ENCODE measurements around the gene VRK1.
"Not testable (repeated sequence)": the region's sequence is repeated elsewhere in the genome, so short reads cannot be mapped to it uniquely, and the experiment has no call there.

The VRK1 gene, protein sequence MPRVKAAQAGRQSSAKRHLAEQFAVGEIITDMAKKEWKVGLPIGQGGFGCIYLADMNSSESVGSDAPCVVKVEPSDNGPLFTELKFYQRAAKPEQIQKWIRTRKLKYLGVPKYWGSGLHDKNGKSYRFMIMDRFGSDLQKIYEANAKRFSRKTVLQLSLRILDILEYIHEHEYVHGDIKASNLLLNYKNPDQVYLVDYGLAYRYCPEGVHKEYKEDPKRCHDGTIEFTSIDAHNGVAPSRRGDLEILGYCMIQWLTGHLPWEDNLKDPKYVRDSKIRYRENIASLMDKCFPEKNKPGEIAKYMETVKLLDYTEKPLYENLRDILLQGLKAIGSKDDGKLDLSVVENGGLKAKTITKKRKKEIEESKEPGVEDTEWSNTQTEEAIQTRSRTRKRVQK

DNA sequence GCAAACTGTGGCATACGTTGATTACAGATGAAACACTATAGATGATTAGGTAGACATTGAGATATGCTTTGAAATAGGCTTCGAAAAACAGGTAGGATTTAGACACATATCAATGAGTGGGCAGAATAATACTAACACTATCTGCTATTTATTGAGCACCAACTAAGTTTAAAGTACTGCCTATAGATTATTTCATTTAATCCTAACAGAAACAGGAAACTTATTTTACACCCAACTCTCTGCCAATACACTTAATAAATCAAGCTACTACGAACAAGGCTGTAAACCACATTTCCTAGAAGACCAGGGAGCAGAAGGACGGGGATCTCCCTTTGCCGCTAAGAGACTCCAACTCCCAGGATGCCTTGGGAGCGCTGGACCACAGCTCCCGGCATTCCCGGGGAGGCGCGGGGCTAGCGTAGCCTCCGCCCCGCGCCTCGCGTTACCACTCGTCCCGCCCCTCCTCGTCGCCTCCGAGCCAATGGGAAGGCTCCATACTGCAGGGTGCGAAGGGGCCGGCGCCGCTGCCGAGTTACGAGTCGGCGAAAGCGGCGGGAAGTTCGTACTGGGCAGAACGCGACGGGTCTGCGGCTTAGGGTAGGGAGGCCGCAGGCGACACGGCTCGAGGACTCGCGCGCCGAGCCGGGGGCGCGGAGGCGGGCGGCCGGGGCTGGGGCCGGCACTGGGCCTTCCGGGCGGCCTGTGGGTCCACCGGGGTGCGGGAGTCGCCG lies at the start of gene VRK1:
TSS of gene VRK1 (plus strand) at position 532 of the 731 bp plus-strand sequence. CDS start 36,090 bp downstream, outside the sequence.
- DNase-seq (ENCODE audit: low spot score) = peak; percentile 93

DNA sequence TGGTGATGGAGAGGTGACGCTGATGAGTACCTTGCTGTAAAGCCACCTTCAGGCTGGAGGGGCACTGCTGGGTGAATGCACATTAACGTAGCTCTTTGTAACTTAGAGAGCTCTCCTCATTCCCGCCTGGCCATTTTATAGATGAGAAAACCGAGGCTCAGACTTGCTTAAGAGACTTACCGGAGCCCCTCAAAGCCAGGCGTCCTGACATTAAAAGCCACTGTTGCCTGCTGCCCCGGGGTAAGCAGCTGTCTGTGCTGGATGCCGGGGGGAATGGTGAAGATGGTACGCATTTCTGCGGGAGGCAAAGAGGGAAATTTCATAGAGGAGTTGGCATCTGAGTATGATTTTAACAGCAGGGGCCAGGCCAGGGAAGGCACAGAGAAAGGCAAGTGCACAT lies 49.6 kb upstream of the VRK1 start:
- DNase-seq (ENCODE audit: low spot score) = no peak

DNA sequence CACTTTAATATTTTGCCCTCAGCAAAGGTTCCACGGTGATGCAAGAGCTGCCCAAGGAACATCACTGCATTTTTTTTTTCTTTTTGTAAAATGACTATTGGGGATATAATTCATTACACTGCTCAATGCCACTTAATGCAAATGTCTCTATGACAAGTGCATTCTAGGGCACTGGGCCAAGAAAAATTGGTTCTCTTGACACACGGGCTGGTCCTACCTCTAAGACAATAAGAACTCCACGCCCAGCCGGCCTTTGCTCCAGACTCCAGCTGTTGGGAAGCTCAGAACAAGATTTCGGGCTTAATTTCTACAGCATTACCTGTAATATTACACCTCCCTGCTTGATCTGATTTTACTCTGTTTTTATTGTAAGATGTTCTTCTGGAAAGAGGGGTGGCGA lies 48.8 kb upstream of the VRK1 start:
- DNase-seq (ENCODE audit: low spot score) = no peak

DNA sequence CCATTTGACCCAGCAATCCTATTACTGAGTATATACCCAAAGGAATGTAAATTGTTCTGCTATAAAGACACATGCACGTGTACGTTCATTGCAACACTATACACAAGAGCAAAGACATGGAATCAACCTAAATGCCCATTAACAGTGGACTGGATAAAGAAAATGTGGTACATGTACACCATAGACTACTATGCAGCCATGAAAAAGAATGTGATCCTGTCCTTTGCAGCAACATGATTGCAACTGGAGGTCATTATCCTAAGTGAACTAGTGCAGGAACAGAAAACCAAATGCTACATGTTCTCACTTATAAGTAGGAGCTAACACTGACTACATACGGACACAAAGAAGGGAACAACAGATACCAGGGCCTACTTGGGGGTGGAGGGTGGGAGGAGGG lies 45.7 kb upstream of the VRK1 start:
- DNase-seq (ENCODE audit: low spot score) = no peak

DNA sequence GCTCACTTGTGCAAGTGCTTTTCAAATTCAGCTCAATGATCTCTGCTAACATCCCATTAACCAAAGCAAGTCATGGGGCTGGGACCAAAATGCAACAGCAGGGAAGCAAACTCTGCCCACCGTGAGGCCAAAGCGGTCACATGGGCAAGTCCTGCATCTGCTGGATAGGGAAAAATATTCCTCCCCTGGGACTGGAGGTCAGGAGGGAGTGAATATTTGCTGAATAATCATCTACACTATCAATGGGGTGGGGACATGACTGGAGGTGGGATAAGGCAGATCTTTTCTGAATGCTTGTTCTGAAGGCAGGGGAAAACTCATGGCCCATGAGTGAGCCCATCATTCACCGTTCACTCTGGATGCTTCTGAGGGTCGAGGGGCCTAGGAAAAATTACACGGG lies 45.1 kb upstream of the VRK1 start:
- no peak for DNase-seq (ENCODE audit: low spot score)

DNA sequence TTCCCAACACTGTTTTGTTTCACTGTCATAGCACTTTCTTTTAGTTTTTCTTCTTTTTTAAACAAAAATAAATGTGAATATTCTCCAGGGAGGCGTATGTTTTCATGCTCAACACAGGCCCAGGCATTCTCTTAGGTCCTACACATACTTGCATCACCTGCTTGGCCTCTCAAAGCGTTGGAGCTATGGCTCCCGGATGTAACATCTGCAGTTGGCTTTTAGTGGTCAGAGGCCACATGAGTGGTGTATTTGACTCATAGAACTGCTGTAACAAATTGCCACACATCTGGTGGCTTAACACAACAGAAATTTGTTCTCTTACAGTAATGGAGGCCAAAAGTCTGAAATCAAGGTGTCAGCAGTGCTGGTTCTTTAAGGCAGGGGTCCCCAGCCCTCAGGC lies 44.6 kb upstream of the VRK1 start:
- no peak for DNase-seq (ENCODE audit: low spot score)

DNA sequence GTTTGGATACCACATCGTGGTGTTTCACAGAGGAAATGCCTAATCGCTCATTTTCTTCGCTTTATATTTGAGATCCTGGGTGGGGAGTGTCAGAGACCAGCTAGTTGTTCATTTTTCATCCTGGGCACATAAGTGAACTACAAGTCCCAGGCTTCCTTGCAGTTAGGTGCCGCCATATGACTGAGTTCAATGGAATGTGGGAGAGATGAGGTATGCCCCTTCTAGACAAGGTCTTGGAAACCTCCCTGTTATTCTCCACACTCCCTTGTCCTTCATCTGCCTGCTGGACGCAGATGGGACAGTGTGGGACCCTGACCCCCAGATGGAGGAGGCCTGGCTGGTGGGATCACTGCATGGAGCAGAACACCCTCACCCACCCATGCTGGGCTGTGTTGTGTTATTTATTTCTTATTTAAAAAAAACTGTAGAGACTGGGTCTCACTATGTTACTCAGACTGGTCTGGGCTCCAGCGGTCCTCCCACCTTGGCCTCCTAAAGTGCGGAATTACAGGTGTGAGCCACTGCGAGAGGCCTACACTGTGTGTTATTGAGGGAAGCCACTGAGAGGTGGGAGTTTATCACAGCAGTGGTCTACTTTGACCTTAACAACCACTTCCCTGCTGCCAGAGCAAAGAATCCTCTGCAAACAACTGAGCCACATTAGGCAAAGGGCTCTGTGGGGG lies 42.9 kb upstream of the VRK1 start:
- DNase-seq (ENCODE audit: low spot score) = no peak

DNA sequence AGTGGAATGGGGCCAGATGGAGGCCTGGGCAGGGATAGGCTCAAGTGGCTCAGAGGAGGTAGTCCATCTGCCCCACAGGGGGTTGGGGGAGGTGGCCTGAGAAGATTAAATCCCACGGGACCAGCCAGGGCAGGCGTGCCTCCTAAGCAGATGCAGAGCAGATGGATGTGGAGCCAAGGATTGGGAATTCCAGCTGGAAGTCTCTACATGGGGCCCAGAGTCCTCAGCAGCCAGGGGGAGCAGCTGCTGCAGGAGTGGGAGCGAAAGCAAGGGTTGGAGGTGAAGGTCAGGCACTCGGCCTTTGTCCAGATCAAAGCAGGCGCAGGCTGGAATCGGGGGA lies 42.4 kb upstream of the VRK1 start:
- DNase-seq (ENCODE audit: low spot score) = no peak

DNA sequence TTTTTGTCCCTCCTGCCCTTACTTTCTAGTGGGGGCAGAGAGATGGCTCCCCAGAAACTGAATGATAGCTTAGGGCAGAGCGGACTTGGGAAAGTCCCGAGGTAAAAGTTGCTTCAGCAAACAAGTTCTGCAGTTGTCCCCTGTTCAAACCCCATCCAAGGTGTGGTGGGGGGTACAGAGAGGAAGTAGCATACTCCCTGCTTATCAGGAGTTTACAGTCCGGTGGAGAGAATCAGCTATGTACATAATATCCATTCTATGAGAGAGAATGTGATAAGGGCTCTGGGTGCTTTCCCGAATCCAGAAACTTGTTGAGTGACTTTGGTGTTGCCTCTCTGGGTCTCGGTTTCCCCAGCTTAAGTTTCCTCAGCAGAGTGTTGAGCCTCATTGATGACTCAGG lies 40.4 kb upstream of the VRK1 start:
- DNase-seq (ENCODE audit: low spot score) = no peak

DNA sequence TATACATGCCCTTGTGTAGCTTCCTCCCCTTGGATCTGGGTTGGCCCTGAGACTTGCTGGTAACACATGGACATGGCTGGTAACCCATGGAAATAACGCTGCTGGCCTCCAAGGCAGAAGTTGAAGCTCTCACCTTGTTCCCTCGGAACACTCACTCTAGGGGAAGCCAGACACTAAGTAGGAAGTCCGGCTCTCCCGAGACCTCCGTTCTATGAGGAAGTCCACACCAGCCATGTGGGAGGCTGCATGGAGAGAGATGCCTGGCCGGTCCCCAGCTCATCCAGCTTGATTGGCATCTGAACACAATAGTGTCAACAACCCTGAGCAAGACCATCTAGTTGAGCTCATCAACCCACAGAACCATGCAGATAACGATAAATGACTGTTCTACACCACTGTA lies 39.7 kb upstream of the VRK1 start:
- DNase-seq (ENCODE audit: low spot score) = no peak

DNA sequence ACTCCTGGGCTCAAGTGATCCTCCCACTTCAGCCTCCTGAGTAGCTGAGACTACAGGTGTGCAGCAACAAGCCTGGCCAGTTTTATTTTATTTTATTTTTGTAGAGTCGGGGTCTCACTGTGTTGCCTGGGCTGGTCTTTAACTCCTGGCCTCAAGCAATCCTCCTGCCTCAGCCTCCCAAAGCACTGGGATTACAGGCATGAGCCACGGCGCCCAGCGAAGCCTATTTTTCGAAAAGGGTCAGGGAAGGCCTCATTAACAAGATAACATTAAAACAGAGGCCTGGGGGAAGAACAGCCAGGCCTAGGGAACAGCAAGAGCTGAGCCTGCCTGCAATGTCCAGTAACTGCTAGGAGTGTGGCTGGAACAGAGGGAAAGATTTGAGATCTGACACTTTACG lies 36.1 kb upstream of the VRK1 start:
- DNase-seq (ENCODE audit: low spot score) = no peak

DNA sequence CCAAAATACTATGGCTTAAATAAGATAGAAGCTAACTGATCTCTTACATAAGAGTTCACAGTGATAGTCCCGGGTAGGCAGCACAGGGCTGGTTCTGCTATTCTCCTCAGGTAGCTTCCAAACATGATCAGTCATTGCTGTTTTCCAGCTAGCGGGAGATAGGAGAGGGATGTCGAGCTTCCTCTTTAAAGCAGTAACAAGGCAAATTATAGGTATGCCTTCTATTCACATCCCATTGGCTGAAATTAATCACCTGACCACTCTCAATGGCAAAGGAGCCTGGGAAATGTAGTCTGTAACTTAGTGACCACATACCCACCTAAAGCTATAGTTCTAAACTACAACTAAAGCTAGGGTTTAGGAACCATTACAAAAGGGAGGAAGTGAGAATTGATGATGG lies 34.5 kb upstream of the VRK1 start:
- DNase-seq (ENCODE audit: low spot score) = peak; percentile 88

DNA sequence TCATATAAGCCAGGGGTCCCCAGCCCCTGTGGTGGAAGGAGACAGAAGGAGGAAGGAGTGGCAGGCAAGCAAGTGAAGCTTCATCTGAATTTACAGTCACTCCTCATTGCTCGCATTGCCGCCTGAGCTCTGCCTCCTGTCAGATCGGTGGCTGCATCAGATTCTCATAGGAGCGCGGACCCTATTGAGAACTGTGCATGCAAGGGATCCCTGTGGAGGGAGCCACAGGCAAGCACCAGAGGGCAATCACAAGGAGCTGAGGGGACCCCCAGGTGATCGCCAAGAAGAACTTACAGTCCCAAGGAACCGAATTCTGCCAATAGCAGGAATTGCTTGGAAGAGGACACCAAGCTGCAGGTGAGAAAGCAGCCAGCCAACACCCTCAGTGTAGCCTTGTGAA lies 33.2 kb upstream of the VRK1 start:
- DNase-seq (ENCODE audit: low spot score) = no peak

DNA sequence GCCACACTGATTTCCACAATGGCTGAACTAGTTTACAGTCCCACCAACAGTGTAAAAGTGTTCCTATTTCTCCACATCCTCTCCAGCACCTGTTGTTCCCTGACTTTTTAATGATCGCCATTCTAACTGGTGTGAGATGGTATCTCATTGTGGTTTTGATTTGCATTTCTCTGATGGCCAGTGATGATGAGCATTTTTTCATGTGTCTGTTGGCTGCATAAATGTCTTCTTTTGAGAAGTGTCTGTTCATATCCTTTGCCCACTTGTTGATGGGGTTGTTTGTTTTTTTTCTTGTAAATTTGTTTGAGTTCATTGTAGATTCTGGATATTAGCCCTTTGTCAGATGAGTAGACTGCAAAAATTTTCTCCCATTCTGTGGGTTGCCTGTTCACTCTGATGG lies 32.0 kb upstream of the VRK1 start:
- DNase-seq (ENCODE audit: low spot score) = not testable (repeated sequence)

DNA sequence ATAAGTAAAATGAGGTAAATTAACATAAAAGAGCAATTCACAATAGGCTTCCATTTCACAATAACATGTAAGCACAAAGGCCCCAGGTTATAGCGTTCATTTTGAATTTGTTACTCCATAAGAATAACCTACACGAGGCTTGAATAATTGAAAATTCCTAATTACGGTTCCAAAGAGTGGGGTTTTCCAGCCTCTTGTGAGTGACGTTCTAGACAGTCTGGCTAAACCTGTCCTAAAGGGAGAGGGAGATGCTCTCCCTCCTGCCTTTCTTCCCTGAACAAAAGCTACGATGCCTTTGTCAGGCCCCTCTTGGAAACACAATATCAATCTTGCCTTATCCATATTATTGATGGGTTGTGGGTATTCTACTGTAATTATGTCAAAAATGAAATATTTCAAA lies 24.3 kb upstream of the VRK1 start:
- DNase-seq (ENCODE audit: low spot score) = no peak

DNA sequence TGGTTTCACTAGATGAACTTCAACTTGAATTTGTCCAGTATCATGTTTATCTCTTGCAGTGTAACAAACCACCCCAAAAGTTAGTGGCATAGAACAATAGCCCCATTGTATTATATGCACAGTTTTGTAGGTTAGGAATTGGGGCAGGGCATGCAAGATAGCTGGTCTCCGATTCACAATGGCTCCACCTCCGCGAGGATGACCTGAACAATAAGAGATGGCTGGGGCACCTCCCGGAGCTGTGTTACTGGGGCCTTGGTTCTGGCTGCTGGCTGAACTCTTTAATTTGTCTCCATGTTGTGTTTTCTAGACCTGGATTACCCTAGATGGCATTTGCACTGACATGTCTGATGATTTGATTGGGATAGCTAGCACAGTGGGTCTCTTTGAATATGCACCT lies 20.4 kb upstream of the VRK1 start:
- no peak for DNase-seq (ENCODE audit: low spot score)

DNA sequence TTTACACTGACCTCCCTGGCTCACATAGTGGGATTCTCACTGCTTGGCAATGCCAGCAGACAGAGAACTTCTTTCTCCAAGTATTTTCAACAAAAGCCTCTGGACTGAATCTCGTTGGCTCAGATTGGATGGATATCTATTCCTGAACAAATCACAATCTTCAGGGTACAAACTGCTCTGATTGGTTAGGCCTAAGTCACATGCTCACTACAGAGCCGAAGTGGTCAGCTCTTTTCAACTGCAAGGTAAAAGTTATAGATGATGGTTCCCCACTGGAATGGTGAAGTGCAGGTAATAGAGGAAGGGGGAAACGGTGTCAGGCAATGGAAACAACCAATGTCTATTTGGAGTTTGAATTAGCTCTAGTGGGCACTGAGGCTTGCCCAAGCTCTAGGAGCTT lies 16.7 kb upstream of the VRK1 start:
- DNase-seq (ENCODE audit: low spot score) = no peak

DNA sequence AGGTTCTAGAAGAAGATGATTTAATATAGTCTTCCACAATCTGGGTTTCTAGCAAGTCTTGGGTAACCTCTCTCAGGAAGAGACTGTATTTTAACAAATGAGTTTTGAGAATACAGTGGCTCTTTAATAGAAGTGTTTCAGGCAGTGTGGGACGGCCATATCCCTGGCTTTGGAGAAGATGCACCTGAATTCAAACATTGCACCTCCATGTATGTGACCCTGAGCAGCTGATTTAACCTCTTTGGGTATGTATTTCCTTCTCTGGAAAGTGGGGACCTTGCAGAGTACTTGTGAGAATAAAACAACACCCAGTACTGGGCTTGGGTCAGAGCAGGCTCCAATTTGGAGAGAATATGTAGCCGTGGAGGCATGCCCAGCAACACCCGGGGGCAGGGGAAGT lies 15.8 kb upstream of the VRK1 start:
- DNase-seq (ENCODE audit: low spot score) = no peak

DNA sequence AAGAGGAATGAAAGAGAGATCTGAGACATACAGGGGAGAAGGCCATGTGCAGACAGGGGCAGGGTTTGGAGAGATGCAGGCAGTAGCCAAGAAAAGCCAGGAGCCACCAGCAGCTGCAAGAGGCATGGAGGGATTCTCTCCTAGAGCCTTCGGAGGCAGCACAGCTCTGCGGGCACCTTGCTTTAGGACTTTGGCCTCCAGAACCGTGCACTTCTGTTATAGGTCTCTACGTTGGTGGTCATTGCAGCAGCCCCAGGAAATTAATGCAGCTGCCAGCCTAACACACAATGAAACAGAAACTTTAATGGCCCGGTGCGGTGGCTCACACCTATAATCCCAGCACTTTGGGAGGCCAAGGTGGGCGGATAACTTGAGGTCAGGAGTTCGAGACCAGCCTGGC lies 14.7 kb upstream of the VRK1 start:
- no peak for DNase-seq (ENCODE audit: low spot score)

DNA sequence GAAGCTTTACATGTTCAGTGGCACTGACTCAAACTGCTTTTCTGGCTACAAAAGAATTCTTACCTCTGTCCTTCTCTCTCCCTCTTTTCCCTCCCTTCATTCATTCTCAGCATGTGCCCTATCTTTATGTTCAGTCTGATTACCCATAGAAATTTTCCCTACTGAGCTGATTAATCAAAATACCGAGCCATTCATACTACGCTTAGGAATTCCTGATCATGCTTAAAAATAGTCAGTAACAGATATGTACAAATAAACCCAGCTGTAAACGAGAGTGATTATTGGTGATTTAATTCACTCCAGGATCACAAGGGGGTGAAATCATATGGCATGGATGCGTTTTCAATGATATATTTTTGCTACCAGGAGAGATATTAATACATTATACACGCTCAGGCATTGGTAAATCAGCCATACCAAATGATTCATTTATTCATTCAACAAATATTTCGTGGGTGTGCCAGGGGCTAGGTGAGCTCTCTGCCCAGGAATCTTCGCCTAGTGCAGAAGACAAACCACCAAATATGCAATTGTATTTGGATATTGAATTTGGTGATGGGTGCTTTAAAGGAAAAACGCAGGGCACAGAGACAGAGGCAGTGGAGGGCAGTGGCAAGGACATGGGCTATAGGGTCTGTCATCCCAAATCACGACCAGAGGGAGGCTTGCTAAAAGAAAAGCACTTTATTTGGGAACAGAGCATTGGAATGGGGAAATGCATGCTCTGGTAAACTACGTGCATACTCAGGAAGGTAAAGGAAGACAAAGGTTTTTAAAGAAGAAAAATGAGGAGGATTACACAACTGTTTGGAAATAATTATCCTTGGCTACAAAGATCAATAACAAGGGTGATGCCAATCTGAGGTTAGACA lies 13.9 kb upstream of the VRK1 start:
- no peak for DNase-seq (ENCODE audit: low spot score)

DNA sequence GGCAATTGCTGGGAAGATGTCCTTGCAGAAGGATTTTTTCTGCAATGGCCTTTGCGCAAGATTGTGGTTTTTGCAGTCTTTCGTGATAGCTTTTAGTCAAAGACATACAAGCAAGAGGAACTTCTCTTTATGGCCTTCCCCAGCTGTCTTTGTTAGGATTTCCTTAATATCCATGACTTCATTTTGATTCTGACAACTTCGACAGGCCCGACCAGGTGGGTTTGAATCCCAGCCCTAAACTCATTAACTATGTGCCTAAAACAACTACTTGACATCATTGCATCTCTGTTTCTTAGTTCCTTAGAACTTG lies 13.3 kb upstream of the VRK1 start:
- no peak for DNase-seq (ENCODE audit: low spot score)

DNA sequence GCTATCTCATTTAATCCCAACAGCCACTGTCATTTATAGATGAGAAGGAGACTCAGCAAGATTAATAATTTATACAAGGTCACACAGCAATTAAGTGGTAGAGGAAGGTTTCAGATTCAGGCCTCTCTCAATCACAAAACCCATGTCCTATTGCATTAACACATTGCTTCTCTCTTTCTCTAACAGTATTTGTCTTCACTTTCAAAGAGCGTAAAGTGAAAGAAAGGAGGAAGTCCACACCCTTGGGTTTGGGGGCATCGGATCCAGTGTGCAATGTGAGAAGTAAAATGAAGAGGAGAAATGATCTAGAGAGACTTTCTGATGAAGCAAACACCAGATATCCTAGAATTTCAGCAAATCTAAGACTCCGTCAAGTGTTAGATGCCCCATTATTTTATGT lies 7.0 kb upstream of the VRK1 start:
- DNase-seq (ENCODE audit: low spot score) = no peak

DNA sequence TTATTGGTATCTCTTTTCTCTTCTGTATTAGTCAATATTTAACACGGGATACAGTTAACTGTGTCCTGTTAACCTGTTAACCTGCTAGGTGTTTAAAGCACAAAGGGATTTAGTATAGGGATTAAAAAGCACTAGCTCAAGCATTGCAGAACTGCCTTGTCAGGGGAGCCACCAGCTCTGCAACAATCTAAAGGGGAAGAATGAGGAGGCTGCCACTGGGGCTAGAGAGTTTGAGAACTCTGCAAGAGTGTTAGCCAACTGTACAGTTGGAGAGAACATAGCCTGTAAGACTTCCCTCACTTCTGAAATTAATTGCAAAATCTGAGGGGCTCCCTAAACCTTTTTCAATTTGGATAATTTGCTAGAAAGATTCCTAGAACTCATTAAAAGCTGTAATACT lies 6.5 kb upstream of the VRK1 start:
- DNase-seq (ENCODE audit: low spot score) = no peak

Data from germinal center (tissue), 1 donor.